HG03442 (cell line): Measurements from ENCODE around the gene LNX2.

Source experiments
- ATAC-seq: cut with Tn5 transposase; IDR thresholded peaks from one replicate; pipeline ENCODE4 v1.9.1; 2021; ENCODE audit warnings: mild to moderate bottlenecking, moderate library complexity; ENCODE audit not compliant: unreplicated experiment

LNX2 gene

DNA sequence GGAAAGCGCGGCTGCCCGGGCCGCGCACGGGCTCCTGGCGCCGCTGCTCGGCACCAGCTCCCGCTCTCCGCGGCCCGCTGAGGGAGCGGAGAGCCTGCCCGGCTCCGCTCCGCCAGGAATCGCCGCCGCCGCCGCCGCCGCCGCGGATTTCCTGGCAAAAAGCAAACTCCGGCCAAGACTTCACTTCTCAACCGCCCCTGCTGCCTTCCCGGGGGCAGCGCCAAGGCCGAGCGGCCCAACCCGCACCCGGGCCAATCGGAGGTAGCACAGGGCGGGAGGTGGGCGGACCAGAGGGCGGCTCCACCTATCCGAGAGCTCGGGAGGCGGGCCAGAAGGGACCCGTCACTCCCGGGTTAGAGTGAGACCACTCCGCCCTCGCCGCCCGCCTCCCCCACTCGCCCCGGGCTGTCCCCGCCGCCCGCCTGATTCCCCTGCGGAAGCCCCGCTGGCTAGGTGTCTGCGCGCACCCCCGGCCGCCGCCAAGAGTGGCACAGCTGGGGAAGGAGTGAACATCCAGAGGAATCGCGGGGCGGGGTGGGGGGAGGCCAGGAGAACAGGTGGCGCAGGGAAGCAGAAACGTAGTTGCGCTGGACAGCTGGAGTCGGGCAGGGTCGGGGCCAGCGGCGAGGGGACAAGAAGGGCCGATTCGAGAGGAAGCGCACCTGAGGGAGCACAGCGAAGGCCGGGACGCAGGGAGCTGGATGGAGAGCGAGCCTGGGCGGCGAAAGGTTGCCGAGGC is at the start of gene LNX2:
Gene LNX2, minus strand, starts transcription at position 153 of the 739 bp plus-strand sequence. CDS start 38,826 bp downstream, outside the sequence.
- ATAC-seq = peak; percentile 85

DNA sequence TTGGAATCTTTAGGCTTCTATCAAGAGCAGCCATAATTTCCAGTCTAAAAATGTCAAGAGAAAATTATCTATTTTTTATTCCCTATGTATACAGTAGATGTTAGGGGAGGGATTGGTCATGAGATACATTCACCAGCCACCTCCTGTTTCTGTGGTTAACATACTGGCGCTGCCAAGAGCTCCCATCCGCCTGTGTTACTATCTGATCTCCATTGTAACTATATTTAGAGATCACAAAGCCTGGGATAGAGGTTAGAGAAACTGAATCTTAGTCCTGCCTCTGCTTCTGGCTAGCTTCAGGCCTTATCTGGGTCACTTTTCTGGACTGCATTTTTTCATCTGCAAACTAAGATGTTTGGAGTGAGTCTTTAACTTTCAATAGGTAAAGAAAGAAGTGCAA is 47.6 kb upstream of the LNX2 start:
- ATAC-seq = no peak

DNA sequence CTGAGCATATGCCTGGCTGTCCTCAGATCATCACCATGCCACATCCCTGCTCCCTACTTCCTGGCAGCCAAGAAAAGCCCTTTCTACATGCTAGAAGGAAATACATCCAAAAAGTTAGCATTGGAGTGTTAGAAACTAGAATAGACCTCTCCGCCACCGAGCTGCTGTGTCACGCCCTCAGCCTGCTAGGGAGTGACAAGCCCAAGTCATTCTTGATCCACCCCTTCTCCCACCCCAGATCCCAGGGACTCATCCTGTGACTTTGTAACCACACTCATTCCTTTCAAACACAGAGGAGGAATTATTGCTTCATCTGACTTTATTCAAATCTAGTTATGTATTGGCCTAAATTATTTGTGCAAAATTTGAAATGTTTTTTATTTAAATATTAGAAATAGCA is 46.6 kb upstream of the LNX2 start:
- ATAC-seq = no peak

DNA sequence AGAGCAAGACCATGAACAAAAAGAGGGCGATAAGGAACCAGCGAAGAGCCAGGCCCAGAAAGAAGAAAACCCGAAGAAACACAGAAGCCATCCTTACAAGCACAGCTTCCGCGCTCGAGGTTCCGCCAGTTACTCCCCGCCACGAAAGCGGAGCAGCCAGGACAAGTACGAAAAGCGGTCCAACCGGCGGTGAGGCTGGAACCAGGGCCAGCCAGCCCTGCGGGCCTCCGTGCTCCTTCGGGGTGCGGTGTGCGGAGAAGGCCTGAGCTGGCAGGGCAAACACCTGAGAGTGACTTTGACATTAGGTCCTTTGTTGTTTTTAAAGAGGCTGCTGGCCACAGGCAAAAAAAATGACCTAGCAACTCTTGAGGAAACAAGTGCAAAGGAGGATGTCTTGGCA is 45.4 kb upstream of the LNX2 start:
- no peak for ATAC-seq

DNA sequence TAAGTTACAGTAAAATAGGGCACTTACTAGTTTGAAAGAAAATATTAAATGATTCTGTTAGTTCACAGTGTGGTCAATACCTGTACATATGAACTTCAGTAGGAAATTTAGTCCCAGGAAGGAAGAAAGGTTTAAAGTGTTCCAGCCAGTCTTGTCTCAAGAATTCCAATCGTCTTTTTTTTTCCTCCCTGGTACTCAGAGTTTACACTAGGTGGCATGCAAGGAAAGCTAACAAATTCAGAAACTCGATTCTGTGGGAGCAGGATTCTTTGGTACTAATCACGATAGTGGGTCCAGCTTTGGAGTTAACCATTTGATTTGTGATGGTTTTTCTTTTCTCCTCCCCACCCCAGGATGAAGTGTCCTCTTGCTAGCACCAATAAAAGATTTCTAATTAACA is 45.0 kb upstream of the LNX2 start:
- ATAC-seq = no peak

DNA sequence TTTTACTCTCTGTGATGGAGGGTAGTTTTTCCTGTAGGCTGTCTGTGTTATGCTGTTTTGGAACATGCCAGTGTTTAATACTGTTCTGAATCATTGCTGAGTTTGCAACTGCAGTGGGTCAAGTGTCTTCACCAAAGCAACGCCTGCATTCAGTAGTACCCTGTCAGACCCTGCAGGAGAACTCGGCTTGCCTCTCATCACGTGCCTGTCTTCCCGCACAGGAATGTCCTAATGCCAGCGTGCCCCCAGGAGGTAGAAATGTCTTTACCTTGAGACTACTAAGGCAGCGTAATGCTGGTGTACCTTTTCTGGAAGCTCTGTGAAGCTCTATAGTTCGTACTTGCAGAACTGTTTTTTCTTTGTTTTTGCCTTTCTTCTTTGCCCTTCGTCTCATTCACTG is 43.6 kb upstream of the LNX2 start:
- no peak for ATAC-seq

DNA sequence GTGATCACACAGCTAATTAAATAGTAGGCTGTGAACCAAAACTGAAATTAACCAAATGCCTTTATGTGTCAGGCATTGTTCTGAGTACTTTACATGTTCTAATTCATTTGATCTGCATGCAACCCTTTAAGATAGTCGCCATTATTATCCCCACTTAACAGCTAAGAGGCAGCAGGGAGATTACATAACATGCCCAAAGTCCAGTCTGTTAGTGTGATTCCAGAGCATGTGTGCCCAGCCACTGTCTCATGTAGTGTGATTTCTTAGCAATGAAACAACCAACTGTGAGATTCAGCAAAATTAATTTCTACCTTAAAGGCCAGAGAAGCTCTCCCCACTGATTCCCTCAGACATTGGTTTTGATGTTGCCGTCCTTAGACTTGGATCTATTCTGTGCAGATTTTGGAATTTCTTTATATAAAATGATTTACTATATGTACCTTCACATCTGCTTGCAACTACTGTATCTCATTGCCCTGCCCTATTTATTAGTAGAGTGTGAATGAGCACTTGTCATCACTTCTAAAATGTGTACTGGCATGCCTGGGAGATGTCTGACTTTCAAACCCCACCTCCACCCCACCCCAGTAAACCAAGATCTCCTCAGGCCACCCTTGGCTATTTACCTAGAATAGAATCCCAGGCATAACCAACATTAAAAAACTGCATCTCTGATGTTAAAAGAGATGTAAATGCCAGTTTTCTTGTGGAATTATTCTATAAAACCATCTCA is 42.6 kb upstream of the LNX2 start:
- no peak for ATAC-seq

DNA sequence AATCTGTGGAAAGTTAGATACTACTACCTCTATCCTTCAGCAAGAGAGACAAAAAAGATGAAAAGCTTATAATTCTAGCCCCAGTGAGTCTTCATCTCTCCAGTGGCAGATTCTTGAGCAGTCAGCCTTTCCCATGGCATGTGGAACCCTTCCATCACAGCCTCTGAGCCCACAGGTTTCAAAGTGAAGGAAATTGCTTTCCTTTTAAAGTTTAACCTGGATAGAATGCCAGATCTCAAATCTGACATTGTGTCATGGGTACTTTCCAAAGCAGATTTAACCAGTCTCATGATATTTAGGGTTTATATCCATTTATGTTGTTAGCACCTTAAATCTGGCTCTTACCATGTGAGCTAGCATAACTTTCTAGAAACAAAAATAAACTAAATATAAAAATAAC is 40.7 kb upstream of the LNX2 start:
- no peak for ATAC-seq

DNA sequence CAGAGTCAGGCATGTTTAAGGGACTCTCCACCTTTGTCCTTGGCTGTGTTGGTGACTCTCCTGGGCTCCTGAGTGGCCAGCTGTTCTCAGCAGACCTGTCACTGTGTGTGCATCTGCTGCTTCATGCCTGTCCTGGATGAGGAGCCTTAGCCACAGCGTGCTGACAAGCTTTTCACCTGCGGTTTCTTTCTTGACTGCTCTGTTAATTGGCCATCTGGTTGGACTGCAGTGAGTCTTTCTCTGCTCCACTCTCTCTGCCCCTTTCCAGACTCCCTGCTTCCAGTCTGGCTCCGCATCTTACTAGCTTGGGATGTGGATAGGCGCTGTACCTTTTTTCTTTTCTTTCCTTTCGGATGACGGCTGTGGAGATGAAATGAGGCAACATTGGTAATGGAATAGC is 40.2 kb upstream of the LNX2 start:
- ATAC-seq = no peak

DNA sequence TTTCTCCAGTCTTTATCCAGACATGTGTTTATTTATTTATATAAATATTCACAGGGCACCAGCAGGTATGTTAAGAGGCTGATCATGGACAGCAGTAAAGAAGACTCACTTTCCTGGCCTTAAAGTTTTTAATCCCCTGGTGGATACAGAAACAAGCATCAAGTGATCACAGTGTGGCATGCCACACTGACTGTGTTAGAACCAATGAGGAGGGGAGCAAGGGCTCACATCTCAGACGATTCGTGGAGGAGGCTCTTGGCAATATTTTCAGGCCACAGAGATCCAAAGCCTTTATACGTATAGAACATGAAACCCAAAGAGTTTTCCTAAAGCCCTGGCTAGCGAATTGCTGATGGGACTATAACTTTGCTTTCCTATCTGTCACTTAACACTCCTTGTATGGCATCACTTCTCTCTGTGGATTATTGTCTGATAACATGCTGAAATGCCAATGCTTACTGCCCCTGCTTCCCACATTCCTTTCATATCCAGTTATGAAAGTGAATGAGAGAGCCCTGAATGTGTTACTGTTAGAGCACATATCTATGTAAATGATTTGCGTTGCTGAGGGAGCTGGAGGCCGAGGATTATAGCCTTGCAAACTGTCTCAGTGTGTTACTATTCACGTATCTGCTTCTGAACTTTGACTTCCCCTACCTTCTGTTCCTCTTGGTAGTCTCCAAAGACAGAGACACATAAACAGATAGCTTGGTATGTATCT is 39.0 kb upstream of the LNX2 start:
- no peak for ATAC-seq

DNA sequence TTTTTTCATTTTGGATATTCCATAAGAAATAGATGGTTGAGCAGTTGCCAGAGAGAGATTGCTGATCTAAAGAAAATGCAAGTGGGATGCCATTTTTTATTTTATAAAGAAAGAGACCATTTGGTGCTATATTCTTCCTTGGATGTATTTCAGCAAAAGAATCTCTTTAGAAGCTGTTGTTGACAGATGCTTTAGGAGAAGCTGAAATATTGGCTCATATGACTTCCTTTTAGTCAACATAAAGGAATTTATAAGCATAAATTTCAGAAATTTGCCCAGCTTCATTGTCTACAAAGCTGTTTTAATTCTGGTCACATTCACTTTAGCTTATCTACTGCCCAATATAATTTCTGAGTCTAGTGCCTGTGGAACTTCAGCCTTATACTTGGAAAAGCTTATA is 38.2 kb upstream of the LNX2 start:
- ATAC-seq = no peak

DNA sequence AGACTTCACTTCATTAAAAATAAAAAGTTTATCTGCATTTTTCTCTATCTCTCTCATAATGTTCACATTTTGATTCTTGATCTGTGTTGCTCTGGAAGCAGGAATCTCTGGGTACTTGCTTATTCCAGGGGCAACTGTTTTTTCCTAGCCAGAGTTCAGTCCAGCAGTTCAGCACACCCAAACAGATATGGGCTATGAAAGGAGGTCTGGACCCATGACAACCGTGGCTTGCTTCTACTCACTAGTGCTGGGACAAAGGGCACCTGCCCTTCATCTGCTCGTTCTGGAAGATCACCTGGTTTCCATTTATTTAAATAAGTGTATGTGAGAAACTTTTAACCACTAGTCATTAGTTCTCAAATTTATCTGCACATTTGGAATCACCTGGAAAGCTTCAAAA is 37.4 kb upstream of the LNX2 start:
- ATAC-seq = no peak

DNA sequence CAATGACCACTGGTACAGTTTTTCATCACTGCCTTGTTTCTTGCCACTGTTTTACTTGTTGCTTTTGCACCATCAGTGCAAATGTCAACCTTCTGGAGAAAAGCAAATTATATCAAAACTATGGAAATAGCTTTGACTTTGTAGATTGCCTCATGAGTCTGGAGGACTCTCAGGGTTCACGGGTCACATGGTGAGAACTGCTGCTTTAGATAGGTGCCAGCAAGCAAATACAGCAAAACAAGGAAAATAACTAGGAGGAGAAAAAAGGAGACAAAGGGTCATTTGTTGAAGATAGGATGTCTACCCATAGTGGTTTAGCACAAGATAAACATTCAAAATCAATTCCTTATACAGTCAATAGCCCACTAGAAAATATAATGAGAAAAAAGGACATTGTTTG is 34.5 kb upstream of the LNX2 start:
- no peak for ATAC-seq

DNA sequence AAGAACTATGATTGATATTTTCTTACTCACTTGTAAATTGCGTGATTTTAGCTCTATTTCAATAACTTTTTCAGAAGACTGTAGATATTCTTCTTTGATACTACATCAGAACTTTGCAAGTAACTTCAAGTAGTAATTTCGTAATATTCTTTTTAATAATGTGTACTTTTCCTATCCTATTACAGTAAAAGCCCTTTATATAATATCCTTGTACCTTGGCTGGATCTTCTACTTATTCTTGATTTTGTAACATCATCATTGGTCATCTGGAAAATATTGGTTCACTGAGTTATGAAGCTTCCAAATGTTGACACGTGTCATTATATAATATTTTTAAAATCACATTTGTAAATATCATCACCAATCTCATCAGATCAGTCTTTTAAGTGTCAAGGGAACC is 33.7 kb upstream of the LNX2 start:
- ATAC-seq = no peak

DNA sequence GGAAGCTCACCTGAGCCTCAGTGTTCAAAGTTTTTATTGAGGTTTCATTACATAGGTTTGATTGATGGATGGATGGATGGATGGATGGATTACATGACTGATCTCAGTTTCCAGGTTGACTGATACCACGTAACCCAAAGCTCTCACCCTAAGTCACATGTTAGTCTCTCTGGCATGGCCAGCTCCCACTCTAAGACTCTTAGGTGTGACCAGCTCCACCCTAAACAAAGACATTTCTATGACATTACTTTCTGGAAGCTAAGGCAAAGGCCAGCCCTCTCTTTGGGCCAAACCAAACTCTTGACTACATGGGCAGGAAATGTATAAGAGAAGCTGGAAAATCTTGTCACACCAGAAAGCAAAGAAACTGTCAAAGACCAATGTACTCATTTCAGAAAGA is 30.0 kb upstream of the LNX2 start:
- ATAC-seq = no peak

DNA sequence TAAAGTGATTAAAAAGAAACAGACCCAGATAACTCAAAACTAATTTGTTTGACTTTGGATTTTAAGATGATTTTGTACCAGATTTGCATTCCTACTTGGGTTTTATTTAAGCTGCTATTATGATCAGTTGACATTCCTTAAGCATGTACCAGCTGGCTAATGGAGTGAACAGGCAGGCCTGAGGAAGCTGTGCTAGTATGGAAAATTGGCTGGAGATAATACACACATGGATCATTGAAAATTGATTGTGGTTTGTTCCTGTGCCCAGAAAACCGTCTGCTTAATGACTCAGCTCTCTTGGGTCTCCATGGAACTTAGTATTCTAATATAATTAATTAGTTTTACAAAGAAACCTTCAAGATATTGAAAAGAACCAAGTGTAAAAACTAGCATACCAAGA is 24.0 kb upstream of the LNX2 start:
- no peak for ATAC-seq

DNA sequence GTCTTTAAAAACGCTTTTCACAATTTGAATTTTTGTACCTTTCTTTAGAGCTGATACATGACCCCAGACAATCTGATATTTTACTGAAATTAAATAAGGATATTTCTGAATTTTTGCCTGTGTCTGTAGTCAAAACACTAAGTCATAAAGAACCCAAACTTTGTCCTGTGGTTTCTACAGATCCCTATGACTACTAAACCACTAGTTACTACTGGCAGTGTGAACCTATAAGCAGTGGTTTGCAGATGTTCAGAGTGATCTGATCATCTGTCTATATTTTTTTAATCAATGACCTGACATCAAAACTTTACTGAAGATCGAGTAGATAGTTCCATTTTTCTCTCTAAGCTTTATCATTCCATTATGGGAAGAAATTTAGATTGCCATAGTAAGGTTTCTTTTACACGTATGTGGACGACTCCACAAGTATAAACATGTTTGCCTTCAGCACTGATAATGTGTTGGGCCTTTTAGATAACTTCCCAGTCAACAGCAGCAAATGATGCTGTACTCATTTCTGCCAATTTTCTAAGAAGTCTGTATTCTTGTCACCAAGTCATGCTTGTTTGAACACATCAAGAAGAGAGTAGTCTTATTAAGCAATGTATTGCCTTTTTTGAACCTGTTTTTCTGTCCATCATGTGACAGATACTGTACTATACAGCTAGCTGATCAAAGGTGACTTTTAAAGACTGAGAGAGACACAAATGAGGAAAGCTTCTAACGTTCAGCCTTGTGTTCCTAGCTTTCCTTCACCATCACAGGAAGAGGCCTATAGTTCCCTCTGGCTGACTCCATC is 23.2 kb upstream of the LNX2 start:
- no peak for ATAC-seq

DNA sequence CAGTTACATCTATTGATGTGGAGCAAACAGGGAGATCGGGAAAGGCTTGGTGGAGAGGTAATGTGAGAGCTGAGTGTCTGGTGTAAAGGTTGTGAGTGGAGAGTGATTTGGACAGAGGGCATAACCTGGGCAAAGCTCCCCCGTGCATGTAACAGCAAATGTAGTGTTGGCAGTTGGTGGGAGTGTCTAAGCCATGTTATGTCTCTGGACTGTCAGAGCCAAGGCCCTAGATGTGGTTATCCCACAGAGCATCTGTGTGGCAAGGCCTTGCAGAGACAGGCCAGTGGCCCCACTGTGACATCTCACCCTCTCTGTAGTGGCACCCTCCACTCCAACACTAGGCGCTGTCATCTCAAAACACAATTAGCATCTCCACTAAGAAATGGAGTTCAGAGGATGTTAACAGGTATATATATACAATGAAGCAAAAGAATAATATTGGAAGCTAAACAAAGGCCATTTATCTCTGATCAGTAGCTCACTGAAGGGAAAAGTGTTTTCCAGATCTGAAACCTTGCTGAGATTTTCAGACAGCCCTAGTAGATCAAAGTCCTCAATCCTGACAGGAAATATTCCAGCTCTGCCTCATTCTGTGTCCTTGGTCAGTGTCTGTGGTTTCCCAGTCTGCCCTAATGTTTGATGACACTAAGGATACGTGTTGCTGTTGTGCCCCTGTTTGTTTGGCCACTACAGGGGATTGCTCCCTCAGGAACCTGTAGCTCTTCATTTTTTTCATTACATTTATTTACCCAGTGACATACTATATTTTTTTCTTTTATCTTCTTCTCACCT is 21.6 kb upstream of the LNX2 start:
- ATAC-seq = no peak

DNA sequence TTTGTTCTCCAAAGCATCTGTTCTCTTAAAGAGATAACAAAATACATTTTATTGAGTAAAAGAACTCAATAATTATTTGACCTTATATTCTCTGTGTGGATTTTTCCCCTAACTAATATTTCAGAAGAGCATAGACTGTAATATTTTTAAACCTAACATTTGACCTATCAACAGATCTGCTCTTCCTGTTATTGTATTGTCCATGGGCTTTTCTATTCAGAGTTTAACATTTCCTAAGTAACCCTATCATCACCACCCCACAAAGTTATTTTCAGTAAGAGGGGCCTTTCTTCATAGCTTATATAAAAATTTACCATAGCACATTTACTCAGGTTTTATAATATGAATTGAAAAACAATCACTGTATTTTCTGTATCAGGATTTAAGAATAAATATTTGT is 18.9 kb upstream of the LNX2 start:
- ATAC-seq = no peak

DNA sequence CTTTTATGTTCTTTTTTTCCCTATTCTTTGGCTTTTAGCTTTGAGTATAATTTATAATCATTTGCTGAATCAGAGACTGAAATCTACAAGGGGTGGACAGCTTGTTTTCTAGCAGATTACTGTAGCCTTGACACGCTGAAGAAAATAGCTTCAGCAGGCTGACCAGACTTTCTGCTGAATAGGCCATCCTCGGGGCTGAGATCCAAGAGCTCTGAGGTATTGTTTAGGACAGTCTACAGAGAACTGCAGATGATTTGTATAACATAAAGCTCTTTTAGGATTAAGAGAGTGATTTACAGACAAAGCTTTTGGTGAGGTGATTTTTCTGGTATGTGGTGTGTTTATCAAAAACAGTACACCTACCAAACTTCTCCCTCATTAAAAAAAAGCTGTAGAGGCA is 18.2 kb upstream of the LNX2 start:
- ATAC-seq = no peak
